K562 (cell line): ENCODE measurements around the gene SBK3. TPM values are rescaled to one million over a fixed set of nuclear protein-coding genes. Genes with fewer than 3 reads are reported as not detected.

Experiments
- BCOR ChIP-seq: fragments of 450-650 bp; IDR thresholded peaks from 2 replicates; pipeline ENCODE4 v1.6.1; 2016
- CBX3 ChIP-seq, 2 experiments: IDR thresholded peaks; 1 replicate in 1 of 2; 2 replicates in 1 of 2; pipeline ENCODE4 v1.6.1; 2012; ENCODE audit warnings: inconsistent platforms in 2 of 2, low read length in 2 of 2, borderline replicate concordance in 1 of 2, control low read depth in 1 of 2
- DMBX1 ChIP-seq: fragments of 250-450 bp; sonication (Bioruptor Pico); IDR thresholded peaks from 2 replicates; pipeline ENCODE4 v1.8.0; 2022; ENCODE audit warnings: inconsistent platforms, mild to moderate bottlenecking, moderate library complexity, borderline replicate concordance
- DPF2 ChIP-seq: fragments of 450-650 bp; IDR thresholded peaks from 2 replicates; pipeline ENCODE4 v1.6.1; 2016
- EGR1 ChIP-seq: fragments of 450-650 bp; conservative IDR thresholded peaks from 2 replicates; pipeline ENCODE4 v1.6.1; 2017; ENCODE audit warnings: mild to moderate bottlenecking
- FIP1L1 ChIP-seq: fragments of 200-400 bp; formaldehyde crosslinking; IDR thresholded peaks from 2 replicates; pipeline ENCODE4 v1.6.1; 2018; ENCODE audit warnings: mild to moderate bottlenecking, low read depth, low read length; ENCODE audit not compliant: poor library complexity, severe bottlenecking
- FOXK2 ChIP-seq, 2 experiments: fragments of 450-650 bp; IDR thresholded peaks in 1 of 2; conservative IDR thresholded peaks in 1 of 2; 2 replicates each; pipeline ENCODE4 v1.6.1; 2016; ENCODE audit warnings: low read depth in 2 of 2, mild to moderate bottlenecking in 1 of 2
- GABPB2 ChIP-seq: fragments of 250-450 bp; sonication (Bioruptor Pico); conservative IDR thresholded peaks from 2 replicates; pipeline ENCODE4 v1.5.1; 2021; ENCODE audit warnings: mild to moderate bottlenecking
- HDAC8 ChIP-seq: fragments of 450-650 bp; IDR thresholded peaks from 2 replicates; pipeline ENCODE4 v1.6.1; 2016; ENCODE audit warnings: mild to moderate bottlenecking, missing genetic modification characterization, moderate library complexity, missing compliant biosample characterization
- ILK ChIP-seq: fragments of 450-650 bp; IDR thresholded peaks from 2 replicates; pipeline ENCODE4 v1.6.1; 2016; ENCODE audit warnings: missing genetic modification characterization, low read depth, mild to moderate bottlenecking, missing compliant biosample characterization, moderate library complexity, borderline replicate concordance
- JUNB ChIP-seq: fragments of 450-650 bp; formaldehyde crosslinking; conservative IDR thresholded peaks from 2 replicates; pipeline ENCODE4 v1.4.0; 2020; ENCODE audit warnings: mild to moderate bottlenecking
- KLF13 ChIP-seq: fragments of 450-650 bp; IDR thresholded peaks from 2 replicates; pipeline ENCODE4 v1.6.1; 2016; ENCODE audit warnings: missing genetic modification characterization, low read depth, mild to moderate bottlenecking, missing compliant biosample characterization, moderate library complexity, borderline replicate concordance
- MYC ChIP-seq, 2 experiments: fragments of 250-450 bp in 1 of 2; sonication (Bioruptor Pico) in 1 of 2; IDR thresholded peaks; 2 replicates each; pipeline versions ENCODE4 v1.5.1 to v1.6.1; 2012 to 2021; ENCODE audit warnings: low read depth in 2 of 2, borderline replicate concordance in 1 of 2, improper control_type of control experiment in 1 of 2, low read length in 1 of 2, mild to moderate bottlenecking in 1 of 2, moderate library complexity in 1 of 2
- NCOA4 ChIP-seq: fragments of 450-650 bp; IDR thresholded peaks from 2 replicates; pipeline ENCODE4 v1.6.1; 2018; ENCODE audit warnings: mild to moderate bottlenecking; ENCODE audit not compliant: partially characterized antibody
- NFIC ChIP-seq: fragments of 450-650 bp; IDR thresholded peaks from 2 replicates; pipeline ENCODE4 v1.6.1; 2017; ENCODE audit warnings: mild to moderate bottlenecking, inconsistent platforms
- PHB ChIP-seq: fragments of 250-450 bp; sonication (Bioruptor Pico); IDR thresholded peaks from 2 replicates; pipeline ENCODE4 v1.5.0; 2021
- POLR3G ChIP-seq: IDR thresholded peaks from 2 replicates; pipeline ENCODE4 v1.6.1; 2011; ENCODE audit not compliant: insufficient read length, insufficient replicate concordance; ENCODE audit errors: extremely low read depth
- PPARD ChIP-seq: fragments of 250-450 bp; sonication (Bioruptor Pico); IDR thresholded peaks from 2 replicates; pipeline ENCODE4 v1.8.0; 2022; ENCODE audit warnings: inconsistent platforms, mild to moderate bottlenecking, moderate library complexity
- TOE1 ChIP-seq, 2 experiments: fragments of 450-650 bp in 1 of 2; sonication (generic) in 1 of 2; formaldehyde crosslinking in 1 of 2; IDR thresholded peaks; 2 replicates each; pipeline versions ENCODE4 v1.7.1 to v1.8.0; 2016 to 2022; ENCODE audit warnings: borderline replicate concordance in 2 of 2, mild to moderate bottlenecking in 2 of 2, antibody characterized with exemption in 1 of 2, inconsistent platforms in 1 of 2, low read depth in 1 of 2, missing genetic modification reagents in 1 of 2, moderate library complexity in 1 of 2
- ZBTB11 ChIP-seq, 3 experiments: fragments of 200-800 bp in 1 of 3; fragments of 250-450 bp in 1 of 3; fragments of 450-650 bp in 1 of 3; sonication (Bioruptor Pico) in 1 of 3; sonication (Bioruptor generic) in 1 of 3; formaldehyde crosslinking in 1 of 3; IDR thresholded peaks; 2 replicates each; pipeline versions ENCODE4 v1.6.1 to v1.8.0; 2016 to 2022; ENCODE audit warnings: mild to moderate bottlenecking in 2 of 3, missing genetic modification characterization in 2 of 3, missing compliant biosample characterization in 1 of 3, moderate library complexity in 1 of 3
- ZBTB17 ChIP-seq: fragments of 450-650 bp; formaldehyde crosslinking; IDR thresholded peaks from 2 replicates; pipeline ENCODE4 v1.4.0; 2020; ENCODE audit warnings: mild to moderate bottlenecking
- ZC3H11A ChIP-seq: IDR thresholded peaks from 2 replicates; pipeline ENCODE4 v1.6.1; 2012; ENCODE audit warnings: low read depth, low read length, improper control_type of control experiment
- ZKSCAN1 ChIP-seq: fragments of 150-350 bp; IDR thresholded peaks from 2 replicates; pipeline ENCODE4 v1.6.1; 2016; ENCODE audit warnings: low read depth, low read length
- ZNF3 ChIP-seq: fragments of 250-450 bp; sonication (Bioruptor Pico); IDR thresholded peaks from 2 replicates; pipeline ENCODE4 v1.5.0; 2021; ENCODE audit warnings: mild to moderate bottlenecking, moderate library complexity
- ZNF347 ChIP-seq: fragments of 450-650 bp; formaldehyde crosslinking; IDR thresholded peaks from 2 replicates; pipeline ENCODE4 v1.4.0; 2020; ENCODE audit warnings: low read depth, mild to moderate bottlenecking, moderate library complexity
- polyA plus RNA-seq, 8 experiments: library from polyadenylated mRNA; depleted of rRNA in 4 of 8; stranded (reverse) in 5 of 8; unstranded in 3 of 8; fragments of >200 nt; fragmentation: Nextera tagmentation in 2 of 8; fragmentation: Illumina TruSeq in 1 of 8; extraction: Ambion mirVana in 2 of 8; extraction: Trizol in 1 of 8; gene quantifications; 2 replicates each; pipeline versions ENCODE4 v1.2.1 to v1.2.3, GENCODE V29; 2011 to 2014; ENCODE audit warnings: inconsistent platforms in 1 of 8, missing spikeins in 1 of 8
- total RNA-seq, 7 experiments: library from RNA; depleted of rRNA in 6 of 7; stranded (reverse); fragments of >200 nt in 6 of 7; fragmentation: Illumina TruSeq in 2 of 7; extraction: Trizol in 2 of 7; gene quantifications; 2 replicates each; pipeline versions ENCODE4 v1.2.1 to v1.2.3, GENCODE V29; 2011 to 2021; ENCODE audit warnings: low replicate concordance in 1 of 7

Gene SBK3
- total and polyA plus RNA-seq, 9 of the 15 experiments (the other 6 are each of a cell fraction or from before 2014, with no cell fraction given) = 0.11 to 0.43 (median 0.13) TPM; not detected in 6

DNA sequence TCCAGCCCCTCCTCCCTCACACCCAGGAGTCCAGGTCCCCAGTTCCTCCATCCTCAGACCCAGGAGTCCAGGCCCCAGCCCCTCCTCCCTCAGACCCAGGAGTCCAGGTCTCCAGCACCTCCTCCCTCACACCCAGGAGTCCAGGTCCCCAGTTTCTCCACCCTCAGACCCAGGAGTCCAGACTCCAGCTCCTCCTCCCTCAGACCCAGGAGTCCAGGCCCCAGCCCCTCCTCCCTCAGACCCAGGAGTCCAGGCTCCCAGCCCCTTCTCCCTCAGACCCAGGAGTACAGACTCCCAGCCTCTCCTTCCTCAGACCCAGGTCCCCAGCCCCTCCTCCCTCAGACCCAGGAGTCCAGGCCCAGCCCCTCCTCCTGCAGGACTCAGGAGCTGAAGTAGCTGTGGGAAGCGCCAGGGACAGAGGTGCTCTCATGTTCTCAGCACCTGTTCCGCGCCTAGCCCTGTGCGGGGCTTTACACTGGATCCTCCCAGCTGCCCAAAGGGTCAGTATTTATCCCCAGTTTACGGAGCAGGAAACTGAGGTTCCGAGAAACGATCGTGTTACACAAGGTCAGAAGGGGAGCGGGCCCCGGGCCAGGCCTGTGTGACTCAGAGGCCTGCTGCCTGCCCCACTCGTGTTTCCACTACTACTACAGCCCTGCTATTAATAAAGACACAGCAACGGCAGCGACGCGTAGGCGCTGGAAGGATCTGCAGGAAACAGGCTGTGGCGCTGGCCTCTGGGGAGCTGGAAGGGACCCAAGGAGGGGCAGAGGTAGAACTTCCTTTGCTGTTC is 1.7 kb upstream of the SBK3 start (continued):
- TF ChIP-seq NFIC = peak; percentile 77
- TF ChIP-seq PPARD (CRISPR knock-in tag) = no peak
- no peak for TF ChIP-seq ZBTB11 (CRISPR knock-in tag; IDR thresholded peaks at IDR 0.05)
- TF ChIP-seq BCOR = peak; percentile 82
- TF ChIP-seq FIP1L1 = no peak
- no peak for TF ChIP-seq JUNB
- no peak for TF ChIP-seq TOE1 (IDR thresholded peaks at IDR 0.05; ENCODE audit: borderline replicate concordance)
- TF ChIP-seq TOE1 (CRISPR knock-in tag; IDR thresholded peaks at IDR 0.05; ENCODE audit: borderline replicate concordance, low read depth) = no peak
- no peak for TF ChIP-seq ZNF347 (CRISPR knock-in tag)
- no peak for TF ChIP-seq ZBTB17 (CRISPR knock-in tag)
- TF ChIP-seq EGR1 = peak; percentile 53
- TF ChIP-seq ZKSCAN1 = peak; percentile 9; the same call in 1 of the 2 replicates
- TF ChIP-seq ZNF3 (CRISPR knock-in tag) = no peak
- TF ChIP-seq FOXK2 (conservative IDR thresholded peaks at IDR 0.05 in 1 of 2, IDR thresholded peaks at IDR 0.05 in 1 of 2; ENCODE audit: low read depth in 2 of 2) = peak in 1 of 2 experiments; percentile 16; a peak in 1 of 4 replicates
- TF ChIP-seq ZC3H11A = no peak
- TF ChIP-seq MYC (IDR thresholded peaks at IDR 0.05; ENCODE audit: low read depth, low read length) = no peak
- no peak for TF ChIP-seq MYC (CRISPR knock-in tag; IDR thresholded peaks at IDR 0.05; ENCODE audit: borderline replicate concordance, low read depth)
- TF ChIP-seq NCOA4 = no peak
- TF ChIP-seq KLF13 (tag) = no peak
- no peak; a peak in 1 of 3 replicates for TF ChIP-seq CBX3 (IDR thresholded peaks at IDR 0.05; ENCODE audit: borderline replicate concordance in 1 of 2, low read length in 2 of 2)
- no peak for TF ChIP-seq PHB (CRISPR knock-in tag)
- TF ChIP-seq DMBX1 (CRISPR knock-in tag) = 0 out of 2 replicates have a peak, but pooled peaks have one; percentile 45
- TF ChIP-seq HDAC8 (tag) = no peak
- no peak for TF ChIP-seq ILK (tag)
- no peak; the same call in 1 of the 2 replicates for TF ChIP-seq DPF2
- TF ChIP-seq GABPB2 (CRISPR knock-in tag) = no peak
- TF ChIP-seq POLR3G = no peak
